ENCODE measurements around the gene KAT6B. TPM values are rescaled to one million over a fixed set of nuclear protein-coding genes. Genes with fewer than 3 reads are reported as not detected.

The KAT6B gene
- total and polyA plus RNA-seq, 4 experiments from 2014 or later, result 10.9 to 63.9 (median 52.4) TPM

DNA sequence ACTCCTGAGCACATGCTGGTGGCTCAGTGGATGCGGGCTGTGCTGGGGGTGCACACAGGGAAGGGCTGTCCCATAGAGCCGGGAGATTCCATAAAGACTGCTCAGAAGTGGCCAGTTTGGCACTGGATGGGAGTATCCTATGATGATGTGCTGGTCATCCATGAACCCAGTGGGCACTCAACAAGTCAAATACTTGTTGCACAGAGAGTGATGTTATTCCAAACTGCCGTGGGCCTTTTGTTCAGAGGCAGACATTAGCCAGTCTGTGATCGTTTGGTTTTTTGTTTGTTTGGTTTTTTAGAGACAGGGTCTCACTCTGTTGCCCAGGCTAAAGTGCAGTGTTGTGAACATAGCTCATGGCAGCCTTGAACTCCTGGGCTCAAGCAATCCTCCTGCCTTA is 254.2 kb downstream of the KAT6B start:
- CTCF ChIA-PET (ENCODE audit: partially characterized antibody), result no interaction called here
- POLR2A ChIA-PET (ENCODE audit: partially characterized antibody), result interaction anchor here (1.2 kb wide), 1 partner anchor 10 kb away, joined by 3 read pairs; no protein-coding TSS in a partner anchor
- Histone ChIP-seq H3K9me3 (ENCODE audit: control insufficient read depth in 1 of 2, low read length in 2 of 2) (no peaks in the 10 kb centered on the region), H3K27ac (ENCODE audit: low read depth, low read length) (no peak overlapping the region), H3K4me1 (ENCODE audit: insufficient read depth, low read length) (no peaks in the 10 kb centered on the region), H3K27me3 (ENCODE audit: insufficient read depth, low read length) (no peaks in the 10 kb centered on the region), H3K36me3 (ENCODE audit: insufficient read depth, low read length) (no peaks in the 10 kb centered on the region), H3K4me3 (ENCODE audit: low read length in 2 of 2) (no peak overlapping the region)
- intact Hi-C loops (cut with micrococcal nuclease), result no loop called here
- Mint-ChIP-seq H3K9me3 (peaks cover 0 to 8% (median 4%) of the 10 kb centered on the region in 8 donors), H3K27me3 (no peaks in the 10 kb centered on the region), H3K4me3 (no peak overlapping the region), H3K4me1 (peaks cover 0 to 2% (median 0%) of the 10 kb centered on the region in 4 donors), H3K36me3 (peaks cover 0 to 3% of the 10 kb centered on the region in 2 donors), H3K27ac (no peak overlapping the region)
- no peak for DNase-seq

DNA sequence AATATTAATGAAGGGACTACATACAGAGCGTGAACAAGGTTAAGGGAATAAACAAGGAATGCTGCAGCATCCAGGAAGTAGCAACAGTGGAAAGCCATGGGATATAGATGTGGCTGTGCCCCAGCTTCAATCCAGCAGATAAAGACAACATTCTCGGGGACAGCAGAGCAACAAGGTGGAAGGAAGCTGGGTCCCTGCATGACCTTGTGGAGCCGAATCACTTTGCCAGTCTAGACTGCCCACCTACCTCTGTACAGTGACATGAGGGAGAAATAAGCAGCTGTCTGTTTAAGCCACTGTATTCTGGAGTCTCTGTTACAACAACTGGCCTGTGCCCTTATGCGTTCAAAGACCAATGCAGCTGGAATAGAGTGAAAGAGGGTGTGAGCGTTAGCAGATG is 255.0 kb downstream of the KAT6B start:
- ChIA-PET CTCF (ENCODE audit: partially characterized antibody) (no interaction called here), POLR2A (ENCODE audit: partially characterized antibody) (no interaction called here)
- H3K4me3 ChIP-seq (ENCODE audit: low read length in 2 of 2), result no peak overlapping the region
- intact Hi-C loops (cut with micrococcal nuclease), result no loop called here
- H3K9me3 ChIP-seq (ENCODE audit: control insufficient read depth in 1 of 2, low read length in 2 of 2), result no peaks in the 10 kb centered on the region
- no peaks in the 10 kb centered on the region for H3K4me1 ChIP-seq (ENCODE audit: insufficient read depth, low read length)
- DNase-seq, result no peak
- H3K4me3 Mint-ChIP-seq, result no peak overlapping the region
- no peaks in the 10 kb centered on the region for H3K36me3 ChIP-seq (ENCODE audit: insufficient read depth, low read length)
- H3K4me1 Mint-ChIP-seq, result no peaks in the 10 kb centered on the region
- peaks cover 0 to 3% of the 10 kb centered on the region in 2 donors for H3K36me3 Mint-ChIP-seq
- H3K27me3 ChIP-seq (ENCODE audit: insufficient read depth, low read length), result no peaks in the 10 kb centered on the region
- no peaks in the 10 kb centered on the region for H3K27me3 Mint-ChIP-seq
- H3K27ac ChIP-seq (ENCODE audit: low read depth, low read length), result no peak overlapping the region
- H3K27ac Mint-ChIP-seq, result no peak overlapping the region
- peaks cover 0 to 8% (median 4%) of the 10 kb centered on the region in 8 donors for H3K9me3 Mint-ChIP-seq

Measured in CD4-positive, alpha-beta memory T cell (primary cell).